ENCODE measurements around the gene PARD6B.
"Not testable (repeated sequence)": the region's sequence is repeated elsewhere in the genome, so short reads cannot be mapped to it uniquely, and the experiment has no call there.

The PARD6B gene

GRCh38 chr20:50731055-50731929 lies at the start of gene PARD6B:
Gene PARD6B, plus strand, starts transcription at chr20:50731580. Its CDS starts 207 bp downstream, at chr20:50731787.
- DNase-seq (ENCODE audit: low spot score) = peak; percentile 98

- no peak for DNase-seq (ENCODE audit: low spot score)
Observed at GRCh38 chr20:50682065-50682464, 49.3 kb upstream of the PARD6B start.

- DNase-seq (ENCODE audit: low spot score) = no peak
Observed at GRCh38 chr20:50682947-50683530, 48.3 kb upstream of the PARD6B start.

GRCh38 chr20:50683570-50683969 lies 47.8 kb upstream of the PARD6B start:
- no peak for DNase-seq (ENCODE audit: low spot score)

GRCh38 chr20:50686821-50687220 lies 44.6 kb upstream of the PARD6B start:
- no peak for DNase-seq (ENCODE audit: low spot score)

- no peak for DNase-seq (ENCODE audit: low spot score)
Observed at GRCh38 chr20:50688256-50688975, 43.0 kb upstream of the PARD6B start.

GRCh38 chr20:50689864-50690649 lies 41.3 kb upstream of the PARD6B start:
- no peak for DNase-seq (ENCODE audit: low spot score)

- peak; percentile 64 for DNase-seq (ENCODE audit: low spot score)
Observed at GRCh38 chr20:50690650-50691572, 40.5 kb upstream of the PARD6B start, which contains the start of gene RIPOR3. Gene RIPOR3, minus strand, starts transcription at chr20:50691542. Its CDS starts 414 bp downstream, at chr20:50691128.

GRCh38 chr20:50691573-50692551 lies 39.5 kb upstream of the PARD6B start:
- DNase-seq (ENCODE audit: low spot score) = peak; percentile 65

- DNase-seq (ENCODE audit: low spot score) = no peak
Observed at GRCh38 chr20:50692552-50692933, 38.8 kb upstream of the PARD6B start.

- DNase-seq (ENCODE audit: low spot score) = no peak
Observed at GRCh38 chr20:50693001-50693400, 38.4 kb upstream of the PARD6B start.

GRCh38 chr20:50694379-50695134 lies 36.8 kb upstream of the PARD6B start:
- DNase-seq (ENCODE audit: low spot score) = no peak

- DNase-seq (ENCODE audit: low spot score) = no peak
Observed at GRCh38 chr20:50695135-50695872, 36.1 kb upstream of the PARD6B start.

- DNase-seq (ENCODE audit: low spot score) = not testable (repeated sequence)
Observed at GRCh38 chr20:50698255-50698654, 33.1 kb upstream of the PARD6B start.

GRCh38 chr20:50699688-50700087 lies 31.7 kb upstream of the PARD6B start:
- no peak for DNase-seq (ENCODE audit: low spot score)

GRCh38 chr20:50701041-50701963 lies 30.1 kb upstream of the PARD6B start:
- no peak for DNase-seq (ENCODE audit: low spot score)

Measured in hepatic stellate cell (primary cell).